AG04449 (cell line): ENCODE data around the gene CACNA2D3.

ENCODE experiments used
- CTCF ChIA-PET: fragments of 350-600 bp; formaldehyde crosslinking; extraction: SDS; loops from one replicate; lab custom pipeline; 2021; ENCODE audit warnings: antibody characterized with exemption; lab: Yijun Ruan, JAX
- POLR2A ChIA-PET: fragments of 400-600, 350-600 bp; formaldehyde crosslinking; extraction: SDS; loops from one replicate; lab custom pipeline; 2020; ENCODE audit warnings: antibody characterized with exemption, inconsistent platforms; lab: Yijun Ruan, JAX
- DNase-seq: peaks from one replicate; pipeline ENCODE4 v3.0.0-alpha.2; 2010; ENCODE audit warnings: low read depth, low spot score
- H3K4me3 ChIP-seq: 2 replicates; pipeline ENCODE4 v1.5.1; 2011; ENCODE audit warnings: low read depth, mild to moderate bottlenecking, control low read depth, low read length
- TF ChIP-seq, protein P1 (sequence below): IDR thresholded peaks from one replicate; pipeline ENCODE4 v1.5.1; 2011; ENCODE audit warnings: mild to moderate bottlenecking, moderate library complexity, low read length, control low read depth, inconsistent platforms; ENCODE audit not compliant: insufficient read depth; ENCODE audit errors: missing control alignments

CACNA2D3 gene

DNA sequence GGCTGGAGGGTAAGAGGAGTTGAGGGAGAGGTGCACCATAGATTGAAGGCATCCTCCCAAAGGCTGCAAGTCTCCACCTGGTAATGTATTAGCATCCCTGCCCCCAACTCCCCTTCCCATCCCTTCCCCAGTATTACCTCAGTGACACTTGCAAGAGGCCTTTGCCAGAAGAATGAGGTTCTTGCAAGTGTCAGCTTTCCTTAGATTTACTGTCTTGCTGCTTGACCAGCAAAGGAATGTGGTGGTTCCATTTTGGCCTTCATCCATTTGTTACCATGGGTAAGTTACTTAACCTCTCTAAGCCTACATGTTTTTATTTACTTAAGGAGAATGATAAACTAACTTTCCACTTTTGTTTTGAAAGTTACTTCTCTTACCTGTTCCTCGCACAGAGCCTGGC is 696.6 kb downstream of the CACNA2D3 start:
- CTCF ChIA-PET = no interaction called here
- DNase-seq = no peak
- H3K4me3 ChIP-seq = no peak overlapping the region
- POLR2A ChIA-PET = no interaction called here
- TF ChIP-seq, protein P1, sequence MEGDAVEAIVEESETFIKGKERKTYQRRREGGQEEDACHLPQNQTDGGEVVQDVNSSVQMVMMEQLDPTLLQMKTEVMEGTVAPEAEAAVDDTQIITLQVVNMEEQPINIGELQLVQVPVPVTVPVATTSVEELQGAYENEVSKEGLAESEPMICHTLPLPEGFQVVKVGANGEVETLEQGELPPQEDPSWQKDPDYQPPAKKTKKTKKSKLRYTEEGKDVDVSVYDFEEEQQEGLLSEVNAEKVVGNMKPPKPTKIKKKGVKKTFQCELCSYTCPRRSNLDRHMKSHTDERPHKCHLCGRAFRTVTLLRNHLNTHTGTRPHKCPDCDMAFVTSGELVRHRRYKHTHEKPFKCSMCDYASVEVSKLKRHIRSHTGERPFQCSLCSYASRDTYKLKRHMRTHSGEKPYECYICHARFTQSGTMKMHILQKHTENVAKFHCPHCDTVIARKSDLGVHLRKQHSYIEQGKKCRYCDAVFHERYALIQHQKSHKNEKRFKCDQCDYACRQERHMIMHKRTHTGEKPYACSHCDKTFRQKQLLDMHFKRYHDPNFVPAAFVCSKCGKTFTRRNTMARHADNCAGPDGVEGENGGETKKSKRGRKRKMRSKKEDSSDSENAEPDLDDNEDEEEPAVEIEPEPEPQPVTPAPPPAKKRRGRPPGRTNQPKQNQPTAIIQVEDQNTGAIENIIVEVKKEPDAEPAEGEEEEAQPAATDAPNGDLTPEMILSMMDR = no peak

DNA sequence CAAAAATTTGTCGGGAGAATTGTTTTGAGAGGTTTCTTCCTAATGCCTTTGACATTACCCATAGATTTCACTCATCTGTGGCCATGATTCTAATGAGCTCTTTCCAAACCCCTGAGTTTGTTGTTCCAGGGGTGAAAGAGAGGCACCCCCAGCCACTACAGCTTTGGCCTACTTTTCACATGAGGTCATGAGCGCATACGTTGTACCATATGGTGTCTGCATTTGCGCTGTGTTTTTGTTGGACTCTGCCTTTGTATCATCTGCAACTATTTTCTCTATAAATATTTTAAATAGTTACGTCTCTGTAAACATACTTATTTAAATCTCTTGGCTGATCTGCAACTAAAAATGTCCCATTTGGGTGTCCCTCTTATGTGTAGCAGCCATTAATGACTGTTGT is 697.6 kb downstream of the CACNA2D3 start:
- peak; percentile 80 for DNase-seq
- TF ChIP-seq, protein P1 = no peak
- CTCF ChIA-PET = no interaction called here
- H3K4me3 ChIP-seq = no peak overlapping the region
- POLR2A ChIA-PET = interaction anchor here (0.5 to 0.7 kb wide), 2 partner anchors 37 to 393 kb away, joined by 3 read pairs; no protein-coding TSS in a partner anchor

DNA sequence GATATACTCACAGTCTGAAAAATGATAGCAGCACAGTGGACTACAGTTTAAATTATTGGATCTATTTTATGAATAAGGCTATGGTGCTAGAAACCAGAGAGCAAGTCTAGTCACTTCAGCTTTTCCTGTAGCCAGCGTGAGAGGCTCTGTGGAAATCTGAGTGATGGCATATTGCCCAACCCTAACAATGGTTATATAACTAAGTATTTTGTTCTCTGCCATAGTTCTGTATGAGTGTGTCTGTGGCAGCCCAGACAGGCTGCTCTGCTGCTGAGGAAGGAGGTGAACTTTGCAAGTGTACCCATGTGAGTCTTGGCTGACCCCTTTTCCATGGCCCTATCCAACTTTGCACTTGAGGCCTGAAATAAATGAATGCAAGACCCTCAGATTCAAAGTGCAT is 699.9 kb downstream of the CACNA2D3 start:
- ChIA-PET POLR2A (interaction anchor here (1.1 kb wide), 1 partner anchor 69 kb away, joined by 3 read pairs; no protein-coding TSS in a partner anchor), CTCF (interaction anchor here (0.6 kb wide), 1 partner anchor 60 kb away, joined by 3 read pairs; no protein-coding TSS in a partner anchor)
- no peak overlapping the region for H3K4me3 ChIP-seq
- no peak for DNase-seq
- TF ChIP-seq, protein P1 = no peak

DNA sequence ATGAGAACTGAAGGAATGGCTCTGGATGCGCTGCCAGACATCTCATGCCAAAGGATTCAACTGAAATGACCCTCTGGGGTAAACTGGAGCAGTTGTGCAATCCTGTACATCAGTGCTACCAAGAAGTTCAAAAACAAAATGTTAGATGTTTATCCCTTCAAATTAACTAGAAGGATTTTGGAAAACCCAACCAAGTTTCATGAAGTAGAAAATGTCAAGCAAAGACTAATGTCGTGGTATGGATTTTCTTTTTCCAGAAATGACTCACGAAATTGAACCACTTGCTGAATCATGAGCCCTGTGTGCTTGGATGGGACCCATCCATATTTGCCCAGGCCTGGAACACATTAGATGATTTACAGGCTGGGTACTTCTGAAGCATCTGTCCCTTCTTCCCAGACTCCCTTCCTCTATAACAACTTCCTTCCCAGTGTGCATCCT is 703.9 kb downstream of the CACNA2D3 start:
- ChIA-PET CTCF (no interaction called here), POLR2A (no interaction called here)
- DNase-seq = no peak

DNA sequence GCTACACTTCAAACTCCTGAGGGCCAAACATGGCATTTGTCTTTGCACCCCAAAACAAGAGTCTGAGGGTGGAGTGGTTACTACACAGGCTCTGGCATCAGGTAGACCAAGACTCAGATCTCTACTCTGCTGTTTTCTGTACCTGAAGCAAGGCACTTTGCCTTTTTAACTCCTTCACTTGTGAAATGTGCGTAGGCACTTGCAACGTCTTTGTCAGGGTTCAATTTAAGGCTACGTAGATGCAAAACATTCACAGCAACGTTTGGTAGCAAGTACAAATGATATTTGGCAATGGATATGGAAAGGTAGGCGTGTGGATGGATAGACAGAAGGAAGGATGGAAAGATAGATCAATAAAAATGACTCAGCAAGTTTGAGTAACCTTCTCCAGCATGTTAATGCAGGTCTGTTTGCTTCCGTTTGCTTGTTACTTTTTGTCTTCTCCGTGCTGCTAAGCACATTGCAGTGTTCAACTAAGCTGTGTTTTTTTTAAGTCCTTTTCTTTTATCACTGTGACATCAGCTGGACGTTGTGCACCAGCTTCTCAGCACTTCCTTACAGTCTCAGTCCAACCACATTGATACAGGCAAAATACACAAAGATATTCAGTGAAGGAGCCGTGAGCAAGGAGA is 704.8 kb downstream of the CACNA2D3 start:
- H3K4me3 ChIP-seq = no peak overlapping the region
- CTCF ChIA-PET = interaction anchor here (1.8 kb wide), 1 partner anchor 11 kb away, joined by 5 read pairs; no protein-coding TSS in a partner anchor
- no peak for DNase-seq
- POLR2A ChIA-PET = no interaction called here
- TF ChIP-seq, protein P1 = no peak

More for the DNA sequence above, 703.9 kb downstream of the CACNA2D3 start:
- TF ChIP-seq, protein P1 = no peak
- no peak overlapping the region for H3K4me3 ChIP-seq

DNA sequence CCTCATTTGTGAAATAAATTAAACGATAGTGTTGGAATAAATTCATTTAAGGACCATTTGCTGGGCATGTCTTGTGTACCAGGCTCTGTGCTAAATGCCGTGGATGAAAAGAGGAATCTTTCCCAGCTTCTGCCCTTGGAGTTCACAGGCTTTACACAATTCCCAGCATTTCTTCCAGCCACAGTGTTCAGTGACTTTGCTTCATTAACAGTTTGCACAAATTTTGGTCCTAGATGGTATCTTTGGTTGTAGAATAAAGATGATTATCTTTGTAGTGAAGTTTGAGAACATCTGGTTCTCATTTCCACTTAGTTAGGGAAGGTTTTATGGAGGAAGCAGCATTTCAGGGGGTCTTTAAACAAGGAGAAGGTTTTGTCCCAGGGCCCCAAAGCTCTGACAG is 705.4 kb downstream of the CACNA2D3 start:
- TF ChIP-seq, protein P1 = no peak
- ChIA-PET CTCF (interaction anchor here (1.8 kb wide), 1 partner anchor 11 kb away, joined by 5 read pairs; no protein-coding TSS in a partner anchor), POLR2A (no interaction called here)

More for the DNA sequence above, 705.4 kb downstream of the CACNA2D3 start:
- no peak overlapping the region for H3K4me3 ChIP-seq
- no peak for DNase-seq
